H1 (cell line): ENCODE data around the gene FAM204A. TPM values are rescaled to one million over a fixed set of nuclear protein-coding genes. Genes with fewer than 3 reads are reported as not detected.

ENCODE experiments used
- CTBP2 ChIP-seq: IDR thresholded peaks from 2 replicates; pipeline ENCODE4 v1.7.0; 2011; ENCODE audit warnings: borderline replicate concordance, mild to moderate bottlenecking, moderate library complexity, mixed read lengths, low read length; ENCODE audit not compliant: insufficient read depth, insufficient read length
- polyA plus RNA-seq, 7 experiments: library from polyadenylated mRNA; depleted of rRNA in 3 of 7; stranded (reverse) in 5 of 7; unstranded in 2 of 7; fragments of >200 nt in 5 of 7; fragments of 200-250 nt in 2 of 7; gene quantifications; 1 replicate in 5 of 7; 2 replicates in 1 of 7; 4 replicates in 1 of 7; pipeline versions ENCODE4 v1.2.1 to v1.2.3, GENCODE V29; 2011 to 2013; ENCODE audit warnings: missing spikeins in 2 of 7, mixed read lengths in 2 of 7
- total RNA-seq: library from RNA; stranded (reverse); fragmentation: NEBNext Ultra II Directional; extraction: Animal tissue kit (Norgen Biotek cat#: 25700); gene quantifications from 2 replicates; pipeline ENCODE4 v1.2.1, GENCODE V29; 2021

Gene FAM204A
- total and polyA plus RNA-seq, 2 of the 8 experiments (the other 6 are each of a cell fraction or from before 2014, with no cell fraction given) = 4.9 to 37.4 TPM

DNA sequence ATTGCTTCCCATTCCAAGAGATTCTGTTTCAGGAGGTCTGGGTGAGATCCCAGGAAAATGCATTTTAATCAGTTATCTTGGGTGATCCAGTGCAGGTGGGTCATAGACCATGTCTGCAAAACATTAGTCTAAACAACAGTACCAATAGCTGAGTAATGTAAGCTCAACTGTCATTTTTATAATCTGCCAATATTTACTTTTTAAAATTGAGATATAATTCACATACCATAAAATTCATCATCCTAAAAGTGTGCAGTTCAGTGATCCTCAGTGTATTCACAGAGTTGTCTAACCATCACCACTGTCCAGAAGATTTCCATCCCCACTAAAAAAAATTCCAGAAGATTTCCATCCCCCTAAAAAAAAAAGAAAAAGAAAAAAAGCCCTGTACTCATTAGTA lies 51.0 kb downstream of the FAM204A start (continued):
- no peak for TF ChIP-seq CTBP2
